ENCODE measurements around the gene AKAP6.

The AKAP6 gene

GRCh38 chr14:32865827-32866376 is 536.8 kb downstream of the AKAP6 start:
- DNase-seq: no peak

DNA sequence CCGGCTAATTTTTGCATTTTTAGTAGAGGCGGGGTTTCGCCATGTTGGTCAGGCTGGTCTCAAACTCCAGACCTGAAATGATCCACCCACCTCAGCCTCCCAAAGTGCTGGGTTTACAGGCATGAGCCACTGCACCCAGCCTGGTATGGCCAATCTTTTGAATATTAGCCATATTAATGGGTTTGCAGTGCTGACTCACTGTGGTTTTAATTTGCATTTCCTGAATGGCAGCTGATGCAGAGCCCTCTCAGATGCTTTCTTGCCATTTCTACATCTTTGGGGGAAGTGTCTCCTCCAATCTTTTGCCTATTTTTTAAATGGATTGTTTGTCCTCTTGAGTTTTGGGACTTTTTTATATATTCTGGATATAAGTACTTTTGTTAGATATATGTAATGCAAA is 554.1 kb downstream of the AKAP6 start:
- DNase-seq: no peak

All from stimulated activated CD4-positive, alpha-beta T cell treated with anti-CD3 and anti-CD28 coated beads, Interleukin-4, amount 100 ng/mL, for 1 hour (primary cell).